ENCODE data around the gene AP3B1.
"Not testable (repeated sequence)": the region's sequence is repeated elsewhere in the genome, so short reads cannot be mapped to it uniquely, and the experiment has no call there.

AP3B1 gene

DNA sequence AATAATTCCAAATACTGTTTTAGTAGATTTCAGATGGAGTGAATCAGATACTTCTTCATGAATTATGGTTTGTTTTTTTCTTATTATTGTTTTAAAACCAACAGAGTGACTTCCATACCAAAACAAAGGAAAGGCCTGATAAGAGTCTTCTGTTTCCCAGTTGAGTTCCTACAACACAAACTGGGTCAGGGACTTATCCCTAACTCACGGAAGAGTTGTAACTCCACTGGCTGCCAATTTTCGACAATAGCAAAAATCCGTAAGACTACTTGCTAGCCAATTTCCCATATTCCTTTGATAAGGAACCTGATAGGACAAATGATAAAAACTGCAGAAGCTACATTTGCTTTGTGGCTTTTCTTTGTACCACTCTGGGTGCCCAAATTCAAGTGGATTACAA, 219.2 kb downstream of the AP3B1 start:
- no peak for DNase-seq (ENCODE audit: extremely low read depth in 1 of 2, low read depth in 1 of 2)

GRCh38 chr5:78070691-78071090, 223.8 kb downstream of the AP3B1 start:
- not testable (repeated sequence) for DNase-seq (ENCODE audit: extremely low read depth in 1 of 2, low read depth in 1 of 2)

DNA sequence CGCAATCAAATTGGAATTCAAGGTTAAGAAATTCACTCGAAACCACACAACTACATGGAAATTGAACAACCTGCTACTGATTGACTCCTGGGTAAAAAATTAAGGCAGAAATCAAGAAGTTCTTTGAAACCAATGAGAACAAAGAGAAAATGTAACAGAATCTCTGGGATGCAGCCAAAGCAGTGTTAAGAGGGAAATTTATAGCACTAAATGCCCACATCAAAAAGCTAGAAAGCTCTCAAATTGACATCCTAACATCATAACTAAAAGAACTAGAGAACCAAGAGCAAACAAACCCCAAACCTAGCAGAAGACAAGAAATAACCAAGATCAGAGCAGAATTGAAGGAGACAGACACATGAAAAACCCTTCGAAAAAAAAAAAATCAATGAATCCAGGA, 226.9 kb downstream of the AP3B1 start:
- DNase-seq (ENCODE audit: extremely low read depth in 1 of 2, low read depth in 1 of 2): not testable (repeated sequence)

GRCh38 chr5:78066722-78067121, 227.8 kb downstream of the AP3B1 start:
- DNase-seq (ENCODE audit: extremely low read depth in 1 of 2, low read depth in 1 of 2): not testable (repeated sequence)

DNA sequence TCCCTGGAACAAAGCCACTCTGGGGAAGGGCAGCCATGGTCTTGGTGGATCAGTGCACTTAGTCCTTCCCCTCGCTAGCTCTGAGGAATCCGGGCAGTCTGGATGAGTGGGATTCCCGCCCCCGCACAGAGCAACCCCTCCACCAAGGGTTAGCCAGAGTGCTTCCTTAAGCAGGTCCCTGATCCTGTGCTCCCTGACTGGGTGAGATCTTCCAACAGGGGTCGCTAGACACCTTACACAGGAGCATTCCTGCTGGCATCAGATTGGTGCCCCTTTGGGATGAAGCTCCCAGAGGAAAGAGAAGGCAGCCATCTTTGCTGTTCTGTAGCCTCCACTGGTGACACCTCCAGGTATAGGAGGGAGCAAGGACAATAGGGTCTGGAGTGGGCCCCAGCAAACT, 228.8 kb downstream of the AP3B1 start:
- DNase-seq (ENCODE audit: extremely low read depth in 1 of 2, low read depth in 1 of 2): no peak

DNA sequence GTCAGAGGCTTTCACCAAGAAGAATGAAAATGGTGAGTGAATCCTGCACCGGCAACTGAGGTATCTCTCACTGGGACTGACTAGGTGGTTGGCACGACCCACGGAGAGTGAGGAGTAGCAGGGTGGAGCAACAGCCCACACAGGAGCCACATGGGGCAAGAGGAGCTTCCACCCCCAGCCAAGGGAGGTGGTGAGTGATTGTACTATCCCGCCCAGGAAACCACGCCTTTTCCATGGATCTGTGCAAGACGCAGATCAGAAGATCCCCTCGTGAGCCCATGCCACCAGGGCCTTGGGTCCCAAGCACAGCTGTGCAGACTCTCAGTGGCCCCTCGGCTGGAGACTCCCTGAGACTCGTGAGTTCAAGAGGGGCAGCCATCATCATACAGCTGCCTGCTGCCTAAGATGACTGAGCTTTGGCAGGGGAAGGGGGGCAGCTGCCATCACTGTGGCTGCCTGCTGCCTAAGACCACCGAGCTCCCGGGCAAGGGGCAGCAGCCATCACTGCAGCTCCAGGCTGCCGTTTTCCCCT, 229.5 kb downstream of the AP3B1 start:
- no peak for DNase-seq (ENCODE audit: extremely low read depth in 1 of 2, low read depth in 1 of 2)

DNA sequence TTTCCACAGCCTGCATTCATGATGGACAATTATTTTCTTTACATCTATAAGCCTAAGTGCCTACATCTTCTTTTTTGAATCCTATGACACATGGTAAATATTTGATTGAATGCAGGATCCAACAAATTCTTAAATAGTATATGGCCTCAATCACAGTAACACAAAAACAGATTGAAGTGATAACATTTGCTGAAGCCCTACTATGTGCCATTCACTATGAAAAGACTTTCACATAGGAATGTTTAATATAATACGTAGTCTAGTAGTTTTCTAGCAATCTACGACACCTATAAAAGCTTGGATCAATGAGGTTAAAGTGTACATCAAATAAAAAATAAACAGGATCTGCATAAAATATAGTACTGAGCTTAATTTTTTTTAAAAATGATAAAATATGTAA, 231.0 kb downstream of the AP3B1 start:
- no peak for DNase-seq (ENCODE audit: extremely low read depth in 1 of 2, low read depth in 1 of 2)

- no peak for DNase-seq (ENCODE audit: extremely low read depth in 1 of 2, low read depth in 1 of 2)
These were observed 231.9 kb downstream of the AP3B1 start for GRCh38 chr5:78062645-78063044.

DNA sequence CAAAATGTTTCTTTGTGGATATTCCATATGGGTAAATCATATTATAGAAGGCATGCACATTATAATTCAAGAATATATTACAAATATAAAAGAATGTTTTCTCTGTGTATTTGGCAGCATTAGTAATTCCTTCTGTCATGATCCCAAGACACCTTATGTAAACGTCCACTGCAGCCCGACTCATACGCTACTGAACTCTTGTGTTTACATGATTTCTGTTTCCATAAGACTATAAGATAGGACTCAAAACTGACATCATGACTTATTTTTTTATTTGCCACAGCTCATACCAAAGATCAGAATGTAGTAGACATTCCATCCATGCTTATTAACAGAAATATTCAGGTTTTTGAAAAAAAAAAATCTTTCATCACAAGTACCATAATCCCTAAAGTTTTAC, 234.1 kb downstream of the AP3B1 start:
- no peak for DNase-seq (ENCODE audit: extremely low read depth in 1 of 2, low read depth in 1 of 2)

DNA sequence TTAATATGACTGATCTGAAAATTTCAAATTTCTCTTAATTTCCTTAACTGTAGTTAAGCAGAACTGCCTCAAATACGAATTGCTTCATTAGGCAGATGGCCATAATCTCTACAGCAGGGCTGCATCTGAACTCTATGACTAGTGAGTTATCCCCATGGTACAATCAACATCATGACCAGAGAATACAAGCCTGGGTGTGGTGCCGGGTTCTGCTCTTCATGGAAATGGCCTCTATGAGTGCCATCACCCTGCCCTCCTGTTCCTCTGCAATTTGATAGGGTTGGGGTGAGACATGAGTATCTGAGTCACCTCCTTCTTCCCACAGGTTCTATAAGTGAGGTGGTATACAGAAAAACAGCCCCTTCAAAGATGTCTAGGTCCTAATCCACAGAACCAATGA, 235.9 kb downstream of the AP3B1 start:
- no peak for DNase-seq (ENCODE audit: extremely low read depth in 1 of 2, low read depth in 1 of 2)

- no peak for DNase-seq (ENCODE audit: extremely low read depth in 1 of 2, low read depth in 1 of 2)
These were observed 237.5 kb downstream of the AP3B1 start for GRCh38 chr5:78056901-78057514.

- no peak for DNase-seq (ENCODE audit: extremely low read depth in 1 of 2, low read depth in 1 of 2)
These were observed 238.4 kb downstream of the AP3B1 start for GRCh38 chr5:78056053-78056452.

GRCh38 chr5:78050888-78051287, 243.6 kb downstream of the AP3B1 start:
- no peak for DNase-seq (ENCODE audit: extremely low read depth in 1 of 2, low read depth in 1 of 2)

DNA sequence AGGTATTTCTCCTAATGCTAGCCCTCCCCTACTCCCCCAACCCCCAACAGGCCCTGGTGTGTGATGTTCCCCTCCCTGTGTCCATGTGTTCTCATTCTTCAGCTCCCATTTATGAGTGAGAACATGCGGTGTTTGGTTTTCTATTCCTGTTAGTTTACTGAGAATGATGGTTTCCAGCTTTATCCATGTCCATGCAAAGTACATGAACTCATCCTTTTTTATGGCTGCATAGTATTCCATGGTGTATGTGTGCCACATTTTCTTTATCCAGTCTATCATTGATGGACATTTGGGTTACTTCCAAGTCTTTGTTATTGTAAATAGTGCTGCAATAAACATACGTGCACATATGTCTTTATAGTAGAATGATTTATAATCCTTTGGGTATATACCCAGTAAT, 247.7 kb downstream of the AP3B1 start:
- not testable (repeated sequence) for DNase-seq (ENCODE audit: extremely low read depth in 1 of 2, low read depth in 1 of 2)

GRCh38 chr5:78046006-78046405, 248.5 kb downstream of the AP3B1 start:
- no peak for DNase-seq (ENCODE audit: extremely low read depth in 1 of 2, low read depth in 1 of 2)

DNA sequence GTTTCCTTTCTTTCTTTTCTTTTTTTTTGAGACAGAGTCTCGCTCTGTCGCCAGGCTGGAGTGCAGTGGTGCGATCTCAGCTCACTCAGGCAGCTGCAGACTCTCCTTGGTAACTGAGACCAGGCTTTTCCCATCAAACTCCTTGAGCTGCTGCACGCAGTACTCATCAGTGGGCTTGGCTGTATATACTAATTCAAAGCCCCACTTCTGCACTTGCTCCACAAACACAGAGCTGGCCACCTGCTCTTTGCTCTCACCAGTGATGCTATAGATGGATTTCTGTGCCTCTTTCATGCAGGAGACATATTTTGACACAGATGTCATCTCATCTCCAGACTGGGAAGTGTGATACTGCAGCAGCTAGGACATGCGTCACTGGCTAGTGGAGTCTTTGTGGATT, 252.7 kb downstream of the AP3B1 start:
- no peak for DNase-seq (ENCODE audit: extremely low read depth in 1 of 2, low read depth in 1 of 2)

DNA sequence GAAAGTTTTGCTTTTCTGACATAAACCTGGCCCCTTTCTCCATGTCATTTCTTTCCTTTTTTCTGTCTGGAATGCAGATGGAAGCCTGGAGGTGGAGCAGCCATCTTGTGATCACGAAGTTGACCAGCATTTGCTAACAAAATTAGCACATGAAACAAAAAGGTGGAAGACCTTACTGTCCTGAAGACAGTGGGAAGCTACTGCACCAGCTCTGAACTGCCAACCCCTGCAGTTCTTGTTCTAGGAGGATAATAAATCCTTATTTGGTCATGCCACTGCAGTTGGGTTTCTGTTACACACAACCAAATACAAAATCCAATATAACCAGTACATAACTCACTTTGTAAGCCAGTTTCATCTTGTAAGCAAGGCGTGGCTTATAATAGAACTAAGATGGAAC, 269.0 kb downstream of the AP3B1 start:
- no peak for DNase-seq (ENCODE audit: extremely low read depth in 1 of 2, low read depth in 1 of 2)

GRCh38 chr5:78019744-78020143, 274.8 kb downstream of the AP3B1 start:
- no peak for DNase-seq (ENCODE audit: extremely low read depth in 1 of 2, low read depth in 1 of 2)

- DNase-seq (ENCODE audit: extremely low read depth in 1 of 2, low read depth in 1 of 2): no peak
These were observed 277.5 kb downstream of the AP3B1 start for GRCh38 chr5:78016863-78017529.

- DNase-seq (ENCODE audit: extremely low read depth in 1 of 2, low read depth in 1 of 2): no peak
These were observed 284.5 kb downstream of the AP3B1 start for GRCh38 chr5:78009937-78010527.

DNA sequence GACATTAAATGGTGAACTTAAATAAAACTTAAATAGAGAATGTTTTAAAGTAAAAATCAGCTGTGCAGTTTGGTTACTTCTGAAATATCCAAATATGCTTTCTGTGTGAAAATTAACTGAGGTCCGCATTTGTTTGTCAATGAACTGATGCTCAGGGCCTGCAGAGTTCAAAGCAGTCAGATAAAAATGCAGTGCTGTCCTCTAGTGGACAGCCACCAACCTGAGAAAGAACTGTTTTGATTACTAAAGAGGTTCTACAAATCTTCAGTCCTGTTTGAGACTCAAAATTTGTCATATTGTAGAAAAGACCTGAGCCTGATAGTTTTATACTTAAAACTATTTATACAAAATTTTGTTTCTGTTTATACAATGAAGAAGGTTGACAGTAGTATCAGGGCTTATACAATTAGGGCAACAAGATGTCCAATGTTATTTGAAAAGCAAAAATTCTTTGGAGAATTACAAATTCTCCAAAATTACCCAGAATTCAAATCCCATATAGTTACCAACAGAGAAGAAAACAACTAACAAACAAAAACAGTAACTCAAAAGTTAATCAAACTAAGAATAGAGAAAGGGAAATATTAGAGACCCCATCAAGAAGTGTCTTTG, 286.0 kb downstream of the AP3B1 start:
- no peak for DNase-seq (ENCODE audit: extremely low read depth in 1 of 2, low read depth in 1 of 2)

- DNase-seq (ENCODE audit: extremely low read depth in 1 of 2, low read depth in 1 of 2): no peak
These were observed 287.3 kb downstream of the AP3B1 start for GRCh38 chr5:78007233-78007632.
